OCI-LY1 (cell line): ENCODE measurements around the gene KLHL29.

Experiments used
- EZH2 ChIP-seq: fragments of 200-600 bp; sonication (generic), shearing (Covaris generic); IDR thresholded peaks from 2 replicates; pipeline ENCODE4 v1.8.0; 2017; ENCODE audit warnings: borderline replicate concordance, mixed run types, mild to moderate bottlenecking, antibody characterized with exemption, low read length, moderate library complexity, mixed read lengths
- TF ChIP-seq, protein P1 (sequence below): fragments of 200-600 bp; sonication (generic), shearing (Covaris generic); IDR thresholded peaks from 2 replicates; pipeline ENCODE4 v1.5.1; 2017; ENCODE audit warnings: mild to moderate bottlenecking, antibody characterized with exemption, low read length, moderate library complexity, mixed read lengths

DNA sequence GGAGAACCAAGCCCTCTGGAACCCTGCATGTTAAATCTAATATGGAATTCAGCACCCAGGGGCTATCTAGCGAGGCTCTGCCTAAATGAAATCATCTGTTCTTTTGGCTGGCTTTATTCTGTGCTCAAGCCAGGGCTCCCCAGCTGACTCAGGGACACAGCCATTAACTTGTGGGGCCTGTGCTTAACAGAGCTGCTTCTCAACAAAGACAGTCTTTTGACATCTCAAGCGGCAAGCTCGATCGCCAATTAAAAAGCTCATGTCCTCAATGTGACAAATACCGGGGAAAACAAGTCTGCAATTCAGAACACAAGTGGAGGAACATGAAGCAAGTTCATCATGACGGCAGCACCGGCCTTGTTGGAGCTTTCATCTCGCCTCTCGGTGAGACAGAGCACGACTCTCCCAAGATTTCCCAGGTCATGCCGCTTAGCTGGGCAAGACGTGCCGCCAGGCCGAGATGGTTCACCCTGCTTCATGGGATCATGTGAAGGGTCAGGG is 64.9 kb downstream of the KLHL29 start:
- TF ChIP-seq, protein P1, sequence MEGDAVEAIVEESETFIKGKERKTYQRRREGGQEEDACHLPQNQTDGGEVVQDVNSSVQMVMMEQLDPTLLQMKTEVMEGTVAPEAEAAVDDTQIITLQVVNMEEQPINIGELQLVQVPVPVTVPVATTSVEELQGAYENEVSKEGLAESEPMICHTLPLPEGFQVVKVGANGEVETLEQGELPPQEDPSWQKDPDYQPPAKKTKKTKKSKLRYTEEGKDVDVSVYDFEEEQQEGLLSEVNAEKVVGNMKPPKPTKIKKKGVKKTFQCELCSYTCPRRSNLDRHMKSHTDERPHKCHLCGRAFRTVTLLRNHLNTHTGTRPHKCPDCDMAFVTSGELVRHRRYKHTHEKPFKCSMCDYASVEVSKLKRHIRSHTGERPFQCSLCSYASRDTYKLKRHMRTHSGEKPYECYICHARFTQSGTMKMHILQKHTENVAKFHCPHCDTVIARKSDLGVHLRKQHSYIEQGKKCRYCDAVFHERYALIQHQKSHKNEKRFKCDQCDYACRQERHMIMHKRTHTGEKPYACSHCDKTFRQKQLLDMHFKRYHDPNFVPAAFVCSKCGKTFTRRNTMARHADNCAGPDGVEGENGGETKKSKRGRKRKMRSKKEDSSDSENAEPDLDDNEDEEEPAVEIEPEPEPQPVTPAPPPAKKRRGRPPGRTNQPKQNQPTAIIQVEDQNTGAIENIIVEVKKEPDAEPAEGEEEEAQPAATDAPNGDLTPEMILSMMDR, result no peak
- TF ChIP-seq EZH2, result no peak
